Osteoblast (primary cell): ENCODE measurements around the gene TJP3. TPM values are rescaled to one million over a fixed set of nuclear protein-coding genes. Genes with fewer than 3 reads are reported as not detected.
A peak's percentile ranks its signal among the peaks of the same experiment; 100 is the strongest.

ENCODE experiments used
- DNase-seq: peaks from one replicate; pipeline ENCODE4 v3.0.0; 2011; ENCODE audit warnings: low spot score, mixed read lengths; ENCODE audit not compliant: insufficient read length; ENCODE audit errors: missing footprints
- H2AFZ ChIP-seq: 2 replicates; pipeline ENCODE4 v1.6.0; 2011; ENCODE audit warnings: mild to moderate bottlenecking, low read length
- H3K27ac ChIP-seq: 2 replicates; pipeline ENCODE4 v1.5.1; 2011; ENCODE audit warnings: mild to moderate bottlenecking, low read depth, low read length, moderate library complexity
- H3K27me3 ChIP-seq: 2 replicates; pipeline ENCODE4 v1.6.0; 2012; ENCODE audit warnings: mild to moderate bottlenecking, control low read depth, inconsistent platforms, low read length, moderate library complexity; ENCODE audit not compliant: insufficient read depth
- H3K36me3 ChIP-seq: 2 replicates; pipeline ENCODE4 v1.5.1; 2011; ENCODE audit warnings: mild to moderate bottlenecking, low read length, control low read depth, moderate library complexity; ENCODE audit not compliant: insufficient read depth
- H3K4me1 ChIP-seq: 2 replicates; pipeline ENCODE4 v1.5.1; 2011; ENCODE audit warnings: mild to moderate bottlenecking, low read length, control low read depth, moderate library complexity; ENCODE audit not compliant: insufficient read depth
- H3K4me2 ChIP-seq: 2 replicates; pipeline ENCODE4 v1.6.0; 2011; ENCODE audit warnings: mild to moderate bottlenecking, low read length; ENCODE audit not compliant: insufficient read depth
- H3K4me3 ChIP-seq: fragments of 200-600 bp; sonication (generic); 3 replicates; pipeline ENCODE4 v1.5.1; 2012; ENCODE audit warnings: mild to moderate bottlenecking, low read length, inconsistent platforms; ENCODE audit not compliant: insufficient read depth
- H3K79me2 ChIP-seq: 2 replicates; pipeline ENCODE4 v1.6.0; 2012; ENCODE audit warnings: mild to moderate bottlenecking, low read length, control low read depth, inconsistent platforms; ENCODE audit not compliant: insufficient read depth
- H3K9me3 ChIP-seq: 2 replicates; pipeline ENCODE4 v1.5.1; 2011; ENCODE audit warnings: low read depth, low read length, control low read depth
- H4K20me1 ChIP-seq: 2 replicates; pipeline ENCODE4 v1.6.0; 2012; ENCODE audit warnings: mild to moderate bottlenecking, low read length, control low read depth; ENCODE audit not compliant: insufficient read depth
- total RNA-seq: library from RNA; depleted of rRNA; stranded (reverse); fragments of >200 nt; gene quantifications from 2 replicates; pipeline ENCODE4 v1.2.3, GENCODE V29; 2012
- TF ChIP-seq, protein P1 (sequence below): IDR thresholded peaks from 2 replicates; pipeline ENCODE4 v1.5.1; 2011; ENCODE audit warnings: mild to moderate bottlenecking, low read depth, low read length, moderate library complexity; ENCODE audit errors: extremely low read depth

TJP3 gene
- total RNA-seq, 1 donor: not detected

DNA sequence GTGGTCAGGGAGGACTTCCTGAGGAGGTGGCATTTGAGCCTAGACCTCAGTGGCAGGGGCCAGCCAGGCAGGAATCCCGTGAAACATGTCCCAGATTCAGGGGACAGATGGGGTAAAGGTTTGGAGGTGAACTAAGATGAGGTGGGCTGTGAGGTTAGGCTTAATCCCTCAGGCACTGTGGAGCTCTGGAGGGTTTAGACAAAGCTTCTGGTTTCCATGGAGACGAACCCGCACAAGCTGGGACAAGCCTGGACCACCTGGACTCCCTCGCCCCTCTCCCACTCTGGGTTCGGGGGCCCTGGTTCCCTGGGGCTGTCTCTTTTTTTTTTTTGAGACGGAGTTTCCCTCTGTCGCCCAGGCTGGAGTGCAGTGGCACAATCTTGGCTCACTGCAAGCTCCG, 15.7 kb downstream of the TJP3 start:
- no peaks in the 10 kb centered on the region for H3K36me3 ChIP-seq
- no peak overlapping the region for H3K27ac ChIP-seq
- TF ChIP-seq, protein P1, sequence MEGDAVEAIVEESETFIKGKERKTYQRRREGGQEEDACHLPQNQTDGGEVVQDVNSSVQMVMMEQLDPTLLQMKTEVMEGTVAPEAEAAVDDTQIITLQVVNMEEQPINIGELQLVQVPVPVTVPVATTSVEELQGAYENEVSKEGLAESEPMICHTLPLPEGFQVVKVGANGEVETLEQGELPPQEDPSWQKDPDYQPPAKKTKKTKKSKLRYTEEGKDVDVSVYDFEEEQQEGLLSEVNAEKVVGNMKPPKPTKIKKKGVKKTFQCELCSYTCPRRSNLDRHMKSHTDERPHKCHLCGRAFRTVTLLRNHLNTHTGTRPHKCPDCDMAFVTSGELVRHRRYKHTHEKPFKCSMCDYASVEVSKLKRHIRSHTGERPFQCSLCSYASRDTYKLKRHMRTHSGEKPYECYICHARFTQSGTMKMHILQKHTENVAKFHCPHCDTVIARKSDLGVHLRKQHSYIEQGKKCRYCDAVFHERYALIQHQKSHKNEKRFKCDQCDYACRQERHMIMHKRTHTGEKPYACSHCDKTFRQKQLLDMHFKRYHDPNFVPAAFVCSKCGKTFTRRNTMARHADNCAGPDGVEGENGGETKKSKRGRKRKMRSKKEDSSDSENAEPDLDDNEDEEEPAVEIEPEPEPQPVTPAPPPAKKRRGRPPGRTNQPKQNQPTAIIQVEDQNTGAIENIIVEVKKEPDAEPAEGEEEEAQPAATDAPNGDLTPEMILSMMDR: no peak
- no peaks in the 10 kb centered on the region for H3K9me3 ChIP-seq
- no peak overlapping the region for H3K4me2 ChIP-seq
- peak; percentile 37 for DNase-seq
- H3K79me2 ChIP-seq: no peaks in the 10 kb centered on the region
- H2AFZ ChIP-seq: no peak overlapping the region
- no peak overlapping the region for H3K4me3 ChIP-seq
- no peaks in the 10 kb centered on the region for H4K20me1 ChIP-seq
- H3K4me1 ChIP-seq: no peaks in the 10 kb centered on the region
- H3K27me3 ChIP-seq: peaks cover 37% of the 10 kb centered on the region

DNA sequence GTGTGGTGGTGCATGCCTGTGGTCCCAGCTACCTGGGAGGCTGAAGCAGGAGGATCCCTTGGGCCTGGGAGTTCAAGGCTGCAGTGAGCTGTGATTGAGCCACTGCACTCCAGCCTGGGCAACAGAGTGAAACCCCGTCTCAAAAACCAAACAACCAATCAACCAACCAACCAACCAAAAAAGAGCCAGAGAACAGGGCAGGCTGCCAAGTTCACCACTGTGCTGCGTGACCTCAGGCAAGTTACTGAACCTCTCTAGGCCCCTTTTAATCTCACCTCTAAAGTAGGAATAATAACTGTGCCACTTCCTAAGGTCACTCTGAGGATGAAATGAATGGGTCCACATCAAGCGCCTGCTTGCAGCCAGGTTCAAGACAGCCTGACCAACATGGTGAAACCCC, 16.9 kb downstream of the TJP3 start:
- Histone ChIP-seq H3K27me3 (peaks cover 33% of the 10 kb centered on the region), H3K4me2 (no peak overlapping the region), H3K27ac (no peak overlapping the region), H3K36me3 (no peaks in the 10 kb centered on the region), H4K20me1 (no peaks in the 10 kb centered on the region), H3K9me3 (no peaks in the 10 kb centered on the region), H3K4me1 (no peaks in the 10 kb centered on the region), H3K4me3 (no peak overlapping the region), H2AFZ (no peak overlapping the region), H3K79me2 (no peaks in the 10 kb centered on the region)
- peak; percentile 84 for DNase-seq
- TF ChIP-seq, protein P1: no peak

DNA sequence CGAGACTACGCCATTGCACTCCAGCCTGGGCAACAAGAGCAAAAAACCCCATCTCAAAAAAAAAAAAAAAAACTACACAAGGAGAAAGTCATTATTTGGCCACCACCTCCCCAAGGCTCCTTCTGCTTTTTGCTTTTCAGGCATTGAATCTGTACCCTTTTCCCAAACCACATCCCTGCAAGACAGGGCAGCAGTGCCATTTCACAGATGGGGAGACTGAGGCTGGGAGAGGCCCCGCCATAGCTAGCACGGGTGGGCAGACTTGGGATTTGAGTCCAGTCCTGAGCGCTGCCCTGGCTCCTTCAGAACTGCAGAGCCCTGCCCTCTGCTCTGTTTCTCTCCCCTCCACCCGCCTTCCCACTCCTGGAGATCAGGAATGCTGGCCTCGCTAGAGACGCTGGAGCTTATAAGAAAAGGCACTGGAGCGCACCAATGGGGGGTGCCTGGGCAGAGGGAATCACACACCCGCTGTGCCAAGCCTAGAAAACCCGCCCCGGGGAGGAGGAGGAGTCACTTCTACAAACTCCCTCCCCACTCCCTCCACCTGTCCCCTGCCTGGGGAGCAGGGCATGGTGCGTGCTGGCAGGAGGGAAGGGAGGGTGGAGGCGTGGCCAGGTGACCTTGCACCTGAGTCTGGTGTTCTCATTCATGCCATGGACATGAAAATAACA, 17.6 kb downstream of the TJP3 start:
- TF ChIP-seq, protein P1: no peak
- H2AFZ ChIP-seq: no peak overlapping the region
- no peaks in the 10 kb centered on the region for H3K79me2 ChIP-seq
- H3K4me3 ChIP-seq: no peak overlapping the region
- no peaks in the 10 kb centered on the region for H4K20me1 ChIP-seq
- no peak overlapping the region for H3K27ac ChIP-seq
- H3K4me1 ChIP-seq: no peaks in the 10 kb centered on the region
- H3K36me3 ChIP-seq: no peaks in the 10 kb centered on the region
- H3K4me2 ChIP-seq: no peak overlapping the region
- H3K9me3 ChIP-seq: no peaks in the 10 kb centered on the region
- peak; percentile 66 for DNase-seq
- peaks cover 28% of the 10 kb centered on the region for H3K27me3 ChIP-seq

DNA sequence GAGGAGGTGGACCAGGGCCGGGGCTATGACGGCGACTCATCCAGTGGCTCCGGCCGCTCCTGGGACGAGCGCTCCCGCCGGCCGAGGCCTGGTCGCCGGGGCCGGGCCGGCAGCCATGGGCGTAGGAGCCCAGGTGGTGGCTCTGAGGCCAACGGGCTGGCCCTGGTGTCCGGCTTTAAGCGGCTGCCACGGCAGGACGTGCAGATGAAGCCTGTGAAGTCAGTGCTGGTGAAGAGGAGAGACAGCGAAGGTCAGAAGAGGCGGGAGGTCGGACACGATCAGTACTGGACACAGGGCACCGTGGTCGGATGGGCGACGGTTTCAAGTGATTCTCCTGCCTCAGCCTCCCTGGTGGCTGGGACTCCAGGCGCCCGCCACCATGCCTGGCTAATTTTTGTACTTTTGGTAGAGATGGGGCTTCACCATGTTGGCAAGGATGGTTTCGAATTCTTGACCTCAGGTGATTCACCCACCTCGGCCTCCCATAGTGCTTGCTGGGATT, 22.3 kb downstream of the TJP3 start:
- Histone ChIP-seq H3K4me2 (no peak overlapping the region), H3K4me1 (no peaks in the 10 kb centered on the region), H3K27me3 (peaks cover 5% of the 10 kb centered on the region), H2AFZ (no peak overlapping the region), H3K36me3 (no peaks in the 10 kb centered on the region), H3K27ac (no peak overlapping the region), H3K79me2 (no peaks in the 10 kb centered on the region), H3K9me3 (no peaks in the 10 kb centered on the region), H3K4me3 (no peak overlapping the region), H4K20me1 (no peaks in the 10 kb centered on the region)
- peak; percentile 36 for DNase-seq
- TF ChIP-seq, protein P1: no peak
